CD4-positive, alpha-beta T cell (primary cell): ENCODE measurements around the gene HSD3B7. TPM values are rescaled to one million over a fixed set of nuclear protein-coding genes. Genes with fewer than 3 reads are reported as not detected.
A peak's percentile ranks its signal among the peaks of the same experiment; 100 is the strongest.

Experiments
- ATAC-seq: fragments of 200-7000 bp; cut with Tn5 transposase; one replicate; pipeline ENCODE4 v1.10.0; 2022; ENCODE audit warnings: mild to moderate bottlenecking; ENCODE audit not compliant: poor library complexity
- CTCF ChIA-PET: fragments of 350-600 bp; sonication (Branson Sonifier 250); formaldehyde crosslinking; loops from one replicate; lab custom pipeline; 2021; ENCODE audit warnings: antibody characterized with exemption, inconsistent platforms; lab: Charles Lee
- POLR2A ChIA-PET: fragments of 350-600 bp; sonication (Branson Sonifier 250); formaldehyde crosslinking; loops from one replicate; lab custom pipeline; 2021; ENCODE audit warnings: antibody characterized with exemption, inconsistent platforms; lab: Charles Lee
- DNase-seq, 14 experiments: peaks; one replicate each; pipeline ENCODE4 v3.0.0-alpha.2; 2013 to 2020; ENCODE audit warnings: mixed read lengths in 2 of 14
- H3K27ac ChIP-seq, 2 donors: one replicate each; pipeline versions ENCODE4 v1.5.1 to v1.7.0; 2013; ENCODE audit warnings: low read length in 2 of 2, low read depth in 1 of 2, mild to moderate bottlenecking in 1 of 2
- H3K27me3 ChIP-seq, 2 experiments: 1 replicate in 1 of 2; 2 replicates in 1 of 2; pipeline versions ENCODE4 v1.6.1 to v1.7.0; 2013; ENCODE audit warnings: low read length in 2 of 2, control low read depth in 1 of 2, mild to moderate bottlenecking in 1 of 2, moderate library complexity in 1 of 2; ENCODE audit not compliant: insufficient read depth in 2 of 2, control insufficient read depth in 1 of 2
- H3K36me3 ChIP-seq: one replicate; pipeline ENCODE4 v1.6.1; 2013; ENCODE audit warnings: low read length, control low read depth; ENCODE audit not compliant: insufficient read depth
- H3K4me1 ChIP-seq: one replicate; pipeline ENCODE4 v1.6.1; 2013; ENCODE audit warnings: low read length, control low read depth; ENCODE audit not compliant: insufficient read depth
- H3K4me3 ChIP-seq: one replicate; pipeline ENCODE4 v1.5.1; 2013; ENCODE audit warnings: mild to moderate bottlenecking, low read length, moderate library complexity
- H3K9me3 ChIP-seq, 2 experiments: 1 replicate in 1 of 2; 2 replicates in 1 of 2; pipeline versions ENCODE4 v1.6.1 to v1.7.0; 2013; ENCODE audit warnings: low read length in 2 of 2, mild to moderate bottlenecking in 2 of 2, control low read depth in 1 of 2, moderate library complexity in 1 of 2; ENCODE audit not compliant: control insufficient read depth in 1 of 2, insufficient read depth in 1 of 2
- H3K27ac Mint-ChIP-seq: one replicate; pipeline ENCODE4 v1.8.0; 2020; ENCODE audit warnings: mixed read lengths
- H3K27me3 Mint-ChIP-seq: one replicate; pipeline ENCODE4 v1.8.0; 2021; ENCODE audit warnings: mixed read lengths
- H3K36me3 Mint-ChIP-seq: one replicate; pipeline ENCODE4 v1.8.0; 2021; ENCODE audit warnings: low read depth, mixed read lengths
- H3K4me1 Mint-ChIP-seq: one replicate; pipeline ENCODE4 v1.8.0; 2021; ENCODE audit warnings: low read depth, mixed read lengths
- H3K4me3 Mint-ChIP-seq: one replicate; pipeline ENCODE4 v1.8.0; 2020; ENCODE audit warnings: mild to moderate bottlenecking, mixed read lengths
- H3K9me3 Mint-ChIP-seq: one replicate; pipeline ENCODE4 v1.8.0; 2020; ENCODE audit warnings: mixed read lengths
- CTCF ChIP-seq: fragments of 200-600 bp; IDR thresholded peaks from one replicate; pipeline ENCODE4 v1.8.0; 2022; ENCODE audit warnings: antibody characterized with exemption, mild to moderate bottlenecking
- intact Hi-C, 2 experiments: fragments of 100-400 bp; cut with DNase I in 1 of 2; cut with micrococcal nuclease in 1 of 2; formaldehyde crosslinking; loops; one replicate each; pipeline versions ENCODE4 v1.15.1 to v1.9.0; 2023 to 2025; cut with DNase I, micrococcal nuclease
- total RNA-seq, 174 experiments: library from RNA in 2 of 174; stranded (reverse) in 2 of 174; gene quantifications; one replicate each; pipeline ENCODE4 v1.2.3 and lab custom pipeline; 2021 to 2026

Gene HSD3B7
- total RNA-seq, 2 experiments from 2014 or later: 0.11 TPM; not detected in 1

DNA sequence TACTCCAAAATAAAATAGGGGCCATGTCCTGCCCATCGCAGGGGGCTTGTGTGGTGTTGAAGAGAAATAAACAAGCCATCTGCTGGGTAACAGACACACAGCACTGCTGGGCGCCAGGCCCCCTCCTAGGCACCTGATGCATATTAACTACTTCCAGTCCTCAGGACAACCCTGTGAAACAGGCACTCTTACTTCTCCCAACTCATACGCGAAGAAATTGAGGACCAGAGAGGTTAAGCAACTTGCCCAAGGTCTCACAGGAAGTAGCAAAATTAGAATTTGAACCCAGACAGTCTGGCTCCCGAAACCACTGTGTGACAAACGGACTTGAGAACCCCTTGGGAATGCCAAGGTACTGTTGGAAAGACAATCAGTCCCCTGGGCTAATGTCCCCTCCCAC, 22.7 kb downstream of the HSD3B7 start:
- POLR2A ChIA-PET: no interaction called here
- Histone ChIP-seq H3K4me1 (peaks cover 9% of the 10 kb centered on the region), H3K27me3 (peaks cover 2 to 13% of the 10 kb centered on the region in 2 experiments), H3K4me3 (no peak overlapping the region), H3K36me3 (no peaks in the 10 kb centered on the region), H3K27ac (no peak overlapping the region), H3K9me3 (no peaks in the 10 kb centered on the region)
- H3K9me3 Mint-ChIP-seq: no peaks in the 10 kb centered on the region
- H3K4me1 Mint-ChIP-seq: peaks cover 23% of the 10 kb centered on the region
- no peak overlapping the region for H3K27ac Mint-ChIP-seq
- CTCF ChIA-PET: no interaction called here
- ATAC-seq: no peak
- H3K4me3 Mint-ChIP-seq: no peak overlapping the region
- intact Hi-C loops: no loop called here
- no peaks in the 10 kb centered on the region for H3K36me3 Mint-ChIP-seq
- TF ChIP-seq CTCF: no peak
- no peak for DNase-seq
- H3K27me3 Mint-ChIP-seq: peaks cover 15% of the 10 kb centered on the region

GRCh38 chr16:31008149-31008548, 23.1 kb downstream of the HSD3B7 start:
- H3K36me3 ChIP-seq: no peaks in the 10 kb centered on the region
- CTCF ChIA-PET: interaction anchor here (0.8 kb wide), 1 partner anchor 134 kb away, joined by 3 read pairs; no protein-coding TSS in a partner anchor
- intact Hi-C loops: no loop called here
- Mint-ChIP-seq H3K27ac (no peak overlapping the region), H3K27me3 (peaks cover 19% of the 10 kb centered on the region), H3K4me3 (no peak overlapping the region), H3K36me3 (no peaks in the 10 kb centered on the region), H3K4me1 (peaks cover 23% of the 10 kb centered on the region), H3K9me3 (no peaks in the 10 kb centered on the region)
- no peak for ATAC-seq
- H3K9me3 ChIP-seq: no peaks in the 10 kb centered on the region
- DNase-seq: no peak
- peaks cover 9% of the 10 kb centered on the region for H3K4me1 ChIP-seq
- H3K27me3 ChIP-seq: peaks cover 2 to 13% of the 10 kb centered on the region in 2 experiments
- no peak overlapping the region for H3K27ac ChIP-seq
- POLR2A ChIA-PET: no interaction called here
- no peak for TF ChIP-seq CTCF
- no peak overlapping the region for H3K4me3 ChIP-seq

DNA sequence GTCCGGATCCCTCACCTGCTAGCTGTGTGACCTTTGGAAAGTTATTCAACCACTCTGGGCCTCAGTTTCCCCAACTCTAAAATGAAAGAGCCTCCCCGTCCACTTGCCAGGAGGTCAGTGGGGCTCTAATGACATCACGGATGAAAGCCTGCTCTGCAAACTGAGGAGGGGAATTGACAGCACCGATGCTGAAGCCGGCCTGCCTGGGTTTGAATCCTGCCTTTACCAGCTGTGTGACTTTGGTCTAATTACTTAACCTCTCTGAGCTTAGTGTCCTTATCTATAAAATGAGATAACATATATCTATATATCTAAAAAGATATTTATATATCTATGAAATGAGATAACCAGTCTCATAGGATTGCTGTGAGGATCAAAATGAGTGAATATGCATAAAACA, 23.5 kb downstream of the HSD3B7 start:
- Mint-ChIP-seq H3K9me3 (no peaks in the 10 kb centered on the region), H3K4me1 (peaks cover 23% of the 10 kb centered on the region), H3K4me3 (peak overlapping the region; percentile 34), H3K36me3 (no peaks in the 10 kb centered on the region), H3K27me3 (peaks cover 23% of the 10 kb centered on the region), H3K27ac (no peak overlapping the region)
- Histone ChIP-seq H3K9me3 (no peaks in the 10 kb centered on the region), H3K27me3 (peaks cover 2 to 13% of the 10 kb centered on the region in 2 experiments), H3K36me3 (no peaks in the 10 kb centered on the region), H3K4me3 (no peak overlapping the region), H3K27ac (no peak overlapping the region), H3K4me1 (peaks cover 9% of the 10 kb centered on the region)
- no peak for TF ChIP-seq CTCF
- DNase-seq: no peak
- intact Hi-C loops: no loop called here
- no peak for ATAC-seq
- ChIA-PET POLR2A (no interaction called here), CTCF (interaction anchor here (0.8 kb wide), 1 partner anchor 134 kb away, joined by 3 read pairs; no protein-coding TSS in a partner anchor)
